22Rv1 (cell line): Measurements from ENCODE around the gene MRPS23.

Source experiments
- CTCF ChIP-seq: fragments of 450-650 bp; IDR thresholded peaks from 2 replicates; pipeline ENCODE4 v1.5.1; 2017; ENCODE audit warnings: mild to moderate bottlenecking
- ZFX ChIP-seq: fragments of 450-650 bp; IDR thresholded peaks from 2 replicates; pipeline ENCODE4 v1.6.1; 2017; ENCODE audit warnings: antibody characterized with exemption, borderline replicate concordance

GRCh38 chr17:57871155-57871554 is 21.3 kb upstream of the MRPS23 start:
- no peak for TF ChIP-seq CTCF
- TF ChIP-seq ZFX: no peak
